ENCODE measurements around the gene ATXN2.

DNA sequence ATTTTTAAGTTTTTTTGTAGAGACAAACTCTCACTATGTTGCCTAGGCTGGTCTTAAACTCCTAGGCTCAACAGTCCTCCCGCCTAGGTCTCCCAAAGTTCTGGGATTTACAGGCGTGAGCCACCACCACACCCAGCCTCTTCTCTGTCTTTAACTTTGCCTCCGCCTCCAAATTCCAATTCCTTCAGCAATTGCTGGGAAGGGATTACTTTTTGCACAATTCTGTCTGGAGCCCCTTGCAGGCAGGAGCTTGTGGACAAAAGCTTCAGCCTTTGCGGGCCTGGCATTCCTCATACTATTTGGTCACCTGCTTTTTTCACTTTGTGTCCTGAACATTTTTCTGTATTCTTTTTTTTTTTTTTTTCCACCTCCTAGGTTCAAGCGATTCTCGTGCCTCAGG lies 167.3 kb downstream of the ATXN2 start:
- TF ChIP-seq, protein P1, sequence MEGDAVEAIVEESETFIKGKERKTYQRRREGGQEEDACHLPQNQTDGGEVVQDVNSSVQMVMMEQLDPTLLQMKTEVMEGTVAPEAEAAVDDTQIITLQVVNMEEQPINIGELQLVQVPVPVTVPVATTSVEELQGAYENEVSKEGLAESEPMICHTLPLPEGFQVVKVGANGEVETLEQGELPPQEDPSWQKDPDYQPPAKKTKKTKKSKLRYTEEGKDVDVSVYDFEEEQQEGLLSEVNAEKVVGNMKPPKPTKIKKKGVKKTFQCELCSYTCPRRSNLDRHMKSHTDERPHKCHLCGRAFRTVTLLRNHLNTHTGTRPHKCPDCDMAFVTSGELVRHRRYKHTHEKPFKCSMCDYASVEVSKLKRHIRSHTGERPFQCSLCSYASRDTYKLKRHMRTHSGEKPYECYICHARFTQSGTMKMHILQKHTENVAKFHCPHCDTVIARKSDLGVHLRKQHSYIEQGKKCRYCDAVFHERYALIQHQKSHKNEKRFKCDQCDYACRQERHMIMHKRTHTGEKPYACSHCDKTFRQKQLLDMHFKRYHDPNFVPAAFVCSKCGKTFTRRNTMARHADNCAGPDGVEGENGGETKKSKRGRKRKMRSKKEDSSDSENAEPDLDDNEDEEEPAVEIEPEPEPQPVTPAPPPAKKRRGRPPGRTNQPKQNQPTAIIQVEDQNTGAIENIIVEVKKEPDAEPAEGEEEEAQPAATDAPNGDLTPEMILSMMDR (IDR thresholded peaks at IDR 0.05 in 8 of 11, conservative IDR thresholded peaks at IDR 0.05 in 3 of 11) = no peak
- TF ChIP-seq POLR2A (IDR thresholded peaks at IDR 0.05) (no peak), POLR2AphosphoS5 (IDR thresholded peaks at IDR 0.05) (no peak)
